ENCODE results near the gene ARSG.

ARSG gene

DNA sequence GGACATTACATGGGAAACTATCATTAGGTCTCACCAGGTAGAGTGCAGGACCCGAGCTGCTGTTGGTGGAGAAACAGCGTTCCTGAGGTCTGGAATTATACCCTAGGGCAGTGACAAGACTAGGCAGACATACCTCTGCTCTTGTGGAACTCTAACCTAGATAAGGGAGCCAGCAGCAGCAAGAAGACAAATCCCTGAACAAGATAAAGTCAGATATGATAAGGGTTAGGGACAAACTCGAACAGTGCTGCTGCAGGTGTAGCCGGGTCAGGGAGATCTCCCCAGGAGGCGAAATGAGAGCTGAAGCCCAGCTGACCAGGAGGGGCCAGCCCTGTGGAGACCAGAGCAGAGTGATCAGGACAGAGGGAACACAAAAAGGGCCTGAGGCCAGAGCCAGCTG, 34.7 kb downstream of the ARSG start:
- Histone ChIP-seq H3K27me3 (ENCODE audit: insufficient read depth, low read length) (no peaks in the 10 kb centered on the region), H3K27ac (ENCODE audit: low read depth, low read length, poor library complexity, severe bottlenecking) (no peak overlapping the region), H3K79me2 (ENCODE audit: insufficient read depth, low read length) (no peaks in the 10 kb centered on the region), H3K9me3 (ENCODE audit: low read length) (no peaks in the 10 kb centered on the region), H3K4me3 (ENCODE audit: low read depth, low read length, poor library complexity, severe bottlenecking) (no peak overlapping the region), H3K36me3 (ENCODE audit: insufficient read depth, low read length) (no peaks in the 10 kb centered on the region), H4K20me1 (ENCODE audit: insufficient read depth, low read length) (no peaks in the 10 kb centered on the region), H3K4me1 (ENCODE audit: insufficient read depth, low read length, severe bottlenecking) (no peaks in the 10 kb centered on the region), H2AFZ (ENCODE audit: low read length) (no peak overlapping the region), H3F3A (ENCODE audit: insufficient read depth, low read length) (no peaks in the 10 kb centered on the region), H3K9me2 (ENCODE audit: low read depth, low read length) (no peaks in the 10 kb centered on the region), H3K9ac (ENCODE audit: low read length) (no peak overlapping the region), H3K4me2 (ENCODE audit: low read length) (no peak overlapping the region)
- TF ChIP-seq EZH2 (IDR thresholded peaks at IDR 0.05; ENCODE audit: borderline replicate concordance, low read length), result no peak
- TF ChIP-seq, protein P1, sequence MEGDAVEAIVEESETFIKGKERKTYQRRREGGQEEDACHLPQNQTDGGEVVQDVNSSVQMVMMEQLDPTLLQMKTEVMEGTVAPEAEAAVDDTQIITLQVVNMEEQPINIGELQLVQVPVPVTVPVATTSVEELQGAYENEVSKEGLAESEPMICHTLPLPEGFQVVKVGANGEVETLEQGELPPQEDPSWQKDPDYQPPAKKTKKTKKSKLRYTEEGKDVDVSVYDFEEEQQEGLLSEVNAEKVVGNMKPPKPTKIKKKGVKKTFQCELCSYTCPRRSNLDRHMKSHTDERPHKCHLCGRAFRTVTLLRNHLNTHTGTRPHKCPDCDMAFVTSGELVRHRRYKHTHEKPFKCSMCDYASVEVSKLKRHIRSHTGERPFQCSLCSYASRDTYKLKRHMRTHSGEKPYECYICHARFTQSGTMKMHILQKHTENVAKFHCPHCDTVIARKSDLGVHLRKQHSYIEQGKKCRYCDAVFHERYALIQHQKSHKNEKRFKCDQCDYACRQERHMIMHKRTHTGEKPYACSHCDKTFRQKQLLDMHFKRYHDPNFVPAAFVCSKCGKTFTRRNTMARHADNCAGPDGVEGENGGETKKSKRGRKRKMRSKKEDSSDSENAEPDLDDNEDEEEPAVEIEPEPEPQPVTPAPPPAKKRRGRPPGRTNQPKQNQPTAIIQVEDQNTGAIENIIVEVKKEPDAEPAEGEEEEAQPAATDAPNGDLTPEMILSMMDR (IDR thresholded peaks at IDR 0.05; ENCODE audit: low read length), result no peak

DNA sequence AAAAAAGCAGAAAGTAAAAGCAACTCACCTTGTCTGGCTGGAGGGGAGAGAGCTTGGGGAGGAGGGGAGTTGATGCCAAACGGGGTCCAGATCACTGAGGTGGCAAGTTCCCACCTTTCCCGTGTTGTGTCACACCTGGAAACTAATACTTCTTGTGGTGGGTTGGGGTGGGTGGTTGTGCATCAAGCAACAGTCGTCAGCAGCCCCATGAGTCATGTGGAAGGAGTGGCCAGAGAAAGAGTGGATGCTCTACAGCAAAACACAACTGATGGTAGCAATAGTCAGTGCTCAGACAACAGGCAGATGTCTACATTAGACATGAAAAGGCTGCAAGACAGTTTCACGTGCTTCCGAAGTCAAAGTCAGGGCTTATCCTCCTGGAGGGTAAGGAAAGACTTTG, 35.4 kb downstream of the ARSG start:
- no peak overlapping the region for H2AFZ ChIP-seq (ENCODE audit: low read length)
- no peak overlapping the region for H3K4me3 ChIP-seq (ENCODE audit: low read depth, low read length, poor library complexity, severe bottlenecking)
- TF ChIP-seq, protein P1 (IDR thresholded peaks at IDR 0.05; ENCODE audit: low read length), result no peak
- no peak for TF ChIP-seq EZH2 (IDR thresholded peaks at IDR 0.05; ENCODE audit: borderline replicate concordance, low read length)
- no peaks in the 10 kb centered on the region for H3K4me1 ChIP-seq (ENCODE audit: insufficient read depth, low read length, severe bottlenecking)
- no peaks in the 10 kb centered on the region for H3K36me3 ChIP-seq (ENCODE audit: insufficient read depth, low read length)
- no peaks in the 10 kb centered on the region for H4K20me1 ChIP-seq (ENCODE audit: insufficient read depth, low read length)
- H3K9me2 ChIP-seq (ENCODE audit: low read depth, low read length), result no peaks in the 10 kb centered on the region
- no peaks in the 10 kb centered on the region for H3K9me3 ChIP-seq (ENCODE audit: low read length)
- no peaks in the 10 kb centered on the region for H3K79me2 ChIP-seq (ENCODE audit: insufficient read depth, low read length)
- no peak overlapping the region for H3K4me2 ChIP-seq (ENCODE audit: low read length)
- no peak overlapping the region for H3K27ac ChIP-seq (ENCODE audit: low read depth, low read length, poor library complexity, severe bottlenecking)
- no peaks in the 10 kb centered on the region for H3F3A ChIP-seq (ENCODE audit: insufficient read depth, low read length)
- H3K27me3 ChIP-seq (ENCODE audit: insufficient read depth, low read length), result no peaks in the 10 kb centered on the region
- H3K9ac ChIP-seq (ENCODE audit: low read length), result no peak overlapping the region

DNA sequence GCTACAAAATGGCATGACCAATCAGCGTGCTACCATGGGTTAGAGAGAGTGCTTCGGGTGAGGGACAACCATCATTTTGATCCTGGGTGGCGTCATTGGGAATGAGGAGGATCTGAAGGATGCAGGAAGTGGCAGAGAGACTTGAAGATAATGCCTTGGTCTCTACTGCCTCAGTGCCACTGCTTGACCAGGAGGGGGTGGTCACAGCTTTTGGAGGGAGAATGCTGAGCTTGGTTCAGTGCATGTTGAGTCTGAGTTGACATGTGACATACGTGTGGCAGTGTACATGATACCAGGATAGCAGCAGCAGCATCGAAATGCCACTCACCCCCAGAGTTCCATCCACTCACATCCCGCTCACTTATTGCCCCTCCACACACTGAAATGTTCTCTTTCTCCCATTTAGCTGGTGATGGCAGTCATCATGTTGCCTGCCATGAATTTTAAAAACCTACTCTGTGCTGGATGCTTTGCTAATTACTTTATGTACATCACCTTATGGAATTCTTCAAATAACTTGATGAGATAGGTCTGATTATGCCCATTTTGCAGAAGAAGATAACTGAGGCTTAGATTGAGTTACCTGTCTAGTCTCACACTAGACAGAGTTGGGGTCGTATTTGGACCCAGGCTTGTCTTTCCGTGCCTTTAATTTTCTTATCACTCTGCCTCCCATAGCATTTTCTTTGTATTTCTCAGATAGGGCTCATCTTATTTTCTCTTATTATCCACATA, 36.7 kb downstream of the ARSG start:
- Histone ChIP-seq H3K36me3 (ENCODE audit: insufficient read depth, low read length) (no peaks in the 10 kb centered on the region), H3K4me1 (ENCODE audit: insufficient read depth, low read length, severe bottlenecking) (no peaks in the 10 kb centered on the region), H2AFZ (ENCODE audit: low read length) (no peak overlapping the region), H3K9me2 (ENCODE audit: low read depth, low read length) (no peaks in the 10 kb centered on the region), H3K27me3 (ENCODE audit: insufficient read depth, low read length) (no peaks in the 10 kb centered on the region), H3K9me3 (ENCODE audit: low read length) (no peaks in the 10 kb centered on the region), H3K9ac (ENCODE audit: low read length) (no peak overlapping the region), H3K27ac (ENCODE audit: low read depth, low read length, poor library complexity, severe bottlenecking) (no peak overlapping the region), H3K79me2 (ENCODE audit: insufficient read depth, low read length) (no peaks in the 10 kb centered on the region), H3F3A (ENCODE audit: insufficient read depth, low read length) (no peaks in the 10 kb centered on the region), H3K4me3 (ENCODE audit: low read depth, low read length, poor library complexity, severe bottlenecking) (no peak overlapping the region), H3K4me2 (ENCODE audit: low read length) (no peak overlapping the region), H4K20me1 (ENCODE audit: insufficient read depth, low read length) (no peaks in the 10 kb centered on the region)
- TF ChIP-seq, protein P1 (IDR thresholded peaks at IDR 0.05; ENCODE audit: low read length), result peak; percentile 54
- TF ChIP-seq EZH2 (IDR thresholded peaks at IDR 0.05; ENCODE audit: borderline replicate concordance, low read length), result no peak

Data from OCI-LY1 (cell line).